Skeletal muscle tissue (tissue), 4 donors: ENCODE data around the gene WBP1L. TPM values are rescaled to one million over a fixed set of nuclear protein-coding genes. Genes with fewer than 3 reads are reported as not detected.
"Not testable (repeated sequence)": the region's sequence is repeated elsewhere in the genome, so short reads cannot be mapped to it uniquely, and the experiment has no call there.

ENCODE experiments used
- H3K27ac ChIP-seq: one replicate; pipeline ENCODE4 v1.7.0; 2013; ENCODE audit warnings: mild to moderate bottlenecking, low read depth, low read length, inconsistent platforms
- H3K27me3 ChIP-seq, 3 donors: one replicate each; pipeline ENCODE4 v1.7.0; 2013; ENCODE audit warnings: low read length in 3 of 3; ENCODE audit not compliant: control insufficient read depth in 3 of 3, insufficient read depth in 3 of 3
- H3K36me3 ChIP-seq, 3 donors: one replicate each; pipeline ENCODE4 v1.7.0; 2013; ENCODE audit warnings: low read length in 3 of 3; ENCODE audit not compliant: control insufficient read depth in 3 of 3, insufficient read depth in 3 of 3
- H3K4me1 ChIP-seq, 3 donors: one replicate each; pipeline ENCODE4 v1.7.0; 2013; ENCODE audit warnings: low read length in 3 of 3, mild to moderate bottlenecking in 3 of 3; ENCODE audit not compliant: control insufficient read depth in 3 of 3, insufficient read depth in 3 of 3
- H3K4me3 ChIP-seq, 3 donors: one replicate each; pipeline ENCODE4 v1.7.0; 2013; ENCODE audit warnings: low read length in 3 of 3
- H3K9ac ChIP-seq, 3 donors: one replicate each; pipeline ENCODE4 v1.7.0; 2013; ENCODE audit warnings: low read length in 3 of 3, mild to moderate bottlenecking in 3 of 3, moderate library complexity in 2 of 3, low read depth in 1 of 3
- H3K9me3 ChIP-seq, 3 donors: one replicate each; pipeline ENCODE4 v1.7.0; 2013; ENCODE audit warnings: low read length in 3 of 3; ENCODE audit not compliant: control insufficient read depth in 3 of 3
- total RNA-seq: library from RNA; depleted of rRNA; stranded (reverse); fragments of >200 nt; gene quantifications from one replicate; pipeline ENCODE4 v1.2.3, GENCODE V29; 2014
- donor health status: Osteomylitis.

The WBP1L gene
- 24.0 TPM for total RNA-seq

DNA sequence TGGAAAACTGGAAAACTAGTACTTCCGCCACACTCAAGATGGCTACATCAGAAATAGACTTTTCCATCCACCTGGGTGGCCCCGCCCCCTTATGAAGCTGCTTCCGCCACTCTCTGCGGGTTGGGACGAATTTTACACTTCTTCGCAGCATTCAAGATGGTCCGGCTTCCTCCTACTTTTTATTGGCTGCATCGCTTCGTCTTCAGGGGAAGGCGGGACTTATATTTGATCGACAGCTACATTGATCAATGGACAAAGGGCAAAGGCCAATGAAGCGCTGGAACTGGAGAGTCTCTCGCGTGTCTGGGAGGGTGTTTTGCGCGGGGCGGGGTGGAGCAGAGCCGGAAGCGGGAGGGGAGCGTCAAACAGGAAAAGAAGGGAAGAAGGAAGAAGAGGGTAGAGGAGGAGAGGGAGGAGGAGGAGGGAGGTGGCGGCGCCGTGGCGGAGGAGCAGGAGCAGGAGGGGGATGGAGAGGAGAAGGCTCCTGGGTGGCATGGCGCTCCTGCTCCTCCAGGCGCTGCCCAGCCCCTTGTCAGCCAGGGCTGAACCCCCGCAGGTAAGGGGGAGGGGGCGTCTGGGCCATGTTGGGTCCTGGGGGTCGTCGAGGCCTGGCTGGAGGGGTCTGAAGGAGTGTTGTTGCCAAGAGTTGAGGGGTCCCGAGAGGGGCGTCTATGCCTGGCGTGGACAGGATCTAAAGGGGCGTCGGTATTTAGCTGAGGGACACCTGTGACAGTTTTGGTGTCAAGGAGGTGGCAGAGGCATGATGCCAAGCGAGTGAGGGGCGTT is at the start of gene WBP1L:
WBP1L (plus strand) TSS at position 361 of the 786 bp plus-strand sequence; CDS start at position 467, 106 bp downstream.
- H3K9ac ChIP-seq = peak within 1 kb of the TSS; percentile 78 to 97 (median 93)
- H3K36me3 ChIP-seq = no peaks in the 10 kb centered on the region
- H3K4me1 ChIP-seq = peaks cover 19 to 24% (median 19%) of the 10 kb centered on the region in 3 donors
- no peaks in the 10 kb centered on the region for H3K27me3 ChIP-seq
- H3K9me3 ChIP-seq = no peaks in the 10 kb centered on the region
- H3K27ac ChIP-seq = peak within 1 kb of the TSS; percentile 89
- H3K4me3 ChIP-seq = peak within 1 kb of the TSS; percentile 86 to 98 (median 94)

DNA sequence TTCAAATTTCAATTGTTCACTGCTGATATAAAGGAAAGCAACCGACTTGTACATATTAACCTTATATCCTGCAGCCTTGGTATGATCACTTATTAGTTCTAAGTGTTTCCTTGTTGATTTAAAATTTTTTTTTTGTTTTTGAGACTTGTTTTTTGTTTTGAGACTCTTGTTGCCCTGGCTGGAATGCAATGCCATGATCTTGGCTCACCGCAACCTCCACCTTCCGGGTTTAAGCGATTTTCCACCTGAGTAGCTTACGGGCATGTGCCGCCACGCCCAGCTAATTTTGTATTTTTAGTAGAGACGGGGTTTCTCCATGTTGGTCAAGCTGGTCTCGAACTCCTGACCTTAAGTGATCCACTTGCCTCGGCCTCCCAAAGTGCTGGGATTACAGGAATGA is 48.3 kb upstream of the WBP1L start:
- H3K36me3 ChIP-seq = peaks cover 10 to 24% (median 21%) of the 10 kb centered on the region in 3 donors
- H3K27me3 ChIP-seq, H3K27ac ChIP-seq, H3K9ac ChIP-seq, H3K4me3 ChIP-seq, H3K4me1 ChIP-seq, H3K9me3 ChIP-seq: not testable (repeated sequence)

GRCh38 chr10:102696736-102697135 is 47.0 kb upstream of the WBP1L start:
- Histone ChIP-seq H3K9me3 (no peaks in the 10 kb centered on the region), H3K27ac (no peak overlapping the region), H3K4me1 (no peaks in the 10 kb centered on the region), H3K36me3 (peaks cover 10 to 24% (median 21%) of the 10 kb centered on the region in 3 donors), H3K27me3 (no peaks in the 10 kb centered on the region), H3K9ac (no peak overlapping the region), H3K4me3 (no peak overlapping the region)

DNA sequence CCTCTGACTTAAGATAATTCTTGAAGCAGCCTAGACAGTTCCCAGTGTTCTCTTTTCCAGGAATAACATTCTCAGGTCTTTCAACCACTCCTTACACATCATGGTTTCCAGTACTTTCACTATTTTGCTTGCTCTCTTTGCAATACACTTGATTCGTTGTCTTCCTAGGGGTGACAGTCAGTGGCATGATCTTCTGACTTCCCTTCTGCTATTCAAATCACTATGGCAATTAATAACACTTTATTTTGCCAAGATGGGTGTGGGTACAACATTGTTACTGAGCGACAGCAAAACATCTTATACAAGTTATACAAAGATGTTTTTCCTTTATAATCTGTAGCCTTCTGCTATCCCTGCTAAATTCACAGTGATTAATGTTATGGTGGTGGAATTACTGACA is 44.9 kb upstream of the WBP1L start:
- H3K9ac ChIP-seq = no peak overlapping the region
- no peaks in the 10 kb centered on the region for H3K27me3 ChIP-seq
- H3K36me3 ChIP-seq = peaks cover 10 to 22% (median 21%) of the 10 kb centered on the region in 3 donors
- H3K27ac ChIP-seq = no peak overlapping the region
- no peak overlapping the region for H3K4me3 ChIP-seq
- H3K4me1 ChIP-seq = no peaks in the 10 kb centered on the region
- H3K9me3 ChIP-seq = no peaks in the 10 kb centered on the region

- no peak overlapping the region for H3K4me3 ChIP-seq
- H3K4me1 ChIP-seq = no peaks in the 10 kb centered on the region
- no peaks in the 10 kb centered on the region for H3K9me3 ChIP-seq
- H3K9ac ChIP-seq = no peak overlapping the region
- H3K27me3 ChIP-seq = no peaks in the 10 kb centered on the region
- H3K27ac ChIP-seq = no peak overlapping the region
- peaks cover 10 to 22% (median 21%) of the 10 kb centered on the region in 3 donors for H3K36me3 ChIP-seq
These were observed 42.5 kb upstream of the WBP1L start for GRCh38 chr10:102701272-102701671.

DNA sequence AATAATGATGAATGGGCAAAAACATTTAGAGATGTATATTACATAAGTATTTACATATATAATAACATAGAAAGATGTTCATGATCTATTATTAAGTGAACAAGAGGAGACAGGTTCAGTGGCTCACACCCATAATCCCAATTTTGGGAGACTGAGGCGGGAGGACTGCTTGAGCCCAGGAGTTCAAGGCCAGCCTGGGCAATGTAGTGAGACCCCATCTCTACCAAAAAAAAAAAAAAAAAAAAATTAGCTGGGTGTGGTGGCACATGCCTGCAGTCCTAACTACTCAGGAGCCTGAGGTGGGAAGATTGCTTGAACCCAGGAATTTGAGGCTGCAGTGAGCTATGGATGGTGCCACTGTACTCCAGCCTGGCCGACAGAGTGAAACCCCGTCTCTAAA is 42.0 kb upstream of the WBP1L start:
- Histone ChIP-seq H3K36me3 (peaks cover 7 to 19% (median 16%) of the 10 kb centered on the region in 3 donors), H3K4me3 (no peak overlapping the region), H3K27ac (no peak overlapping the region), H3K9me3 (no peaks in the 10 kb centered on the region), H3K27me3 (no peaks in the 10 kb centered on the region), H3K4me1 (no peaks in the 10 kb centered on the region), H3K9ac (no peak overlapping the region)

DNA sequence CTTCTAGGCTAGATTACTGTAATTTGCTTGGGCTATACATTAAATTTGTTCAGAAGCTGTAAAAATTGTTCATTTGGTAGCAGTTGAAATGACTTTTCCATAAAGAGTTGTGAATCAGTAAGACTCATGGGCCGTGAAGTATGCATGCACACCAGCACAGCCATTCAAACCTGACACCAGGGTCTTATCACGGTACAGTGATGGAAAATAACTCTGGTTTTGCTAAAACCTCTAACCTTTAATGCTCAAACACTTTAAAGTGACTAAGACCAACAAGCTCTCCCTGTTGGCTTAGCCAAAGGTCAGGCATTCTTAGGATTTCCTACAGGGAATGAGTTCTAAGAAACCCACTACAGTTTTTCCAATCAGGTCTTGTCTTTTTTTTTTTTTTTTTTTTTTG is 41.0 kb upstream of the WBP1L start:
- H3K9ac ChIP-seq = no peak overlapping the region
- no peaks in the 10 kb centered on the region for H3K27me3 ChIP-seq
- H3K27ac ChIP-seq = no peak overlapping the region
- H3K4me1 ChIP-seq = no peaks in the 10 kb centered on the region
- peaks cover 7 to 14% (median 11%) of the 10 kb centered on the region in 3 donors for H3K36me3 ChIP-seq
- no peak overlapping the region for H3K4me3 ChIP-seq
- no peaks in the 10 kb centered on the region for H3K9me3 ChIP-seq

DNA sequence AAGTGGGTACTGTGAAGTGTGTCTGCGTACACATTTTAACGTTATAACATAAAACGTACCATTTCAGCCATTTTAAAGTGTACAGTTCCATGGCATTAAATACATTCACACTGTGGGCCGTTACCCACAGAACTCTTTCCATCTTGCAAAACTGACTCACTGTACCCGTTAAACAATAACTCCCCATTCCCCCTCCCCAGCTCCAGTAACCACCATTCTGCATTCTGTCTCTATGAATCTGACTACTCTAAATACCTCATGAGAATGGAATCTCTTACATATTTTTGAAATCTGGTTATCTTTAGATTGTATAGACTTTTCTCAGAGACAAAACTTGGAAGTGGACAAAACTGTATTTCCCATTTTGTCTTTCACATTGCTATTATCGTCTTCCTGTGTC is 38.8 kb upstream of the WBP1L start:
- H3K9ac ChIP-seq = no peak overlapping the region
- H3K27ac ChIP-seq = no peak overlapping the region
- no peaks in the 10 kb centered on the region for H3K27me3 ChIP-seq
- H3K4me1 ChIP-seq = no peaks in the 10 kb centered on the region
- H3K9me3 ChIP-seq = no peaks in the 10 kb centered on the region
- H3K36me3 ChIP-seq = peaks cover 0 to 2% (median 0%) of the 10 kb centered on the region in 3 donors
- H3K4me3 ChIP-seq = no peak overlapping the region

GRCh38 chr10:102705531-102705930 is 38.2 kb upstream of the WBP1L start:
- no peak overlapping the region for H3K4me3 ChIP-seq
- H3K36me3 ChIP-seq = peaks cover 0 to 2% (median 0%) of the 10 kb centered on the region in 3 donors
- no peaks in the 10 kb centered on the region for H3K4me1 ChIP-seq
- no peak overlapping the region for H3K27ac ChIP-seq
- H3K9ac ChIP-seq = no peak overlapping the region
- H3K9me3 ChIP-seq = no peaks in the 10 kb centered on the region
- H3K27me3 ChIP-seq = no peaks in the 10 kb centered on the region

DNA sequence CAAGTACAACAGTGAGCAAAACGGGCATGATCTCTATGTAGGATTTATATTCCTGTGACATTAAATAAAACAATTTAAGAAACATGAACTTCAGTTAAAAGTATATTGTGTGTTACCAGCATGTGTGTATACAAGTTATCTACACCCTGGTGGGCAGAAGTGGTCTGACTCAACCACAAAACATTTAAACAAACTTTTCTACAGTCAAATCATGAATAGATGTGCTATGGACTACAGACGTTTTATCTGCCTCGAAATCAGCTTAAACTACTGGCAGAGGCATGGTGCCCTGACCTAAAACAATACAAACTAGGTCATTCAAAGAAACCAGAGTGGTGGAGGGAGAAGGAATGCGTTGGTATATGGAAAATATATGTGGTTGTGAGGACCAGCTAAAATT is 33.1 kb upstream of the WBP1L start:
- H3K36me3 ChIP-seq = no peaks in the 10 kb centered on the region
- H3K27ac ChIP-seq = no peak overlapping the region
- peaks cover 8 to 19% (median 17%) of the 10 kb centered on the region in 3 donors for H3K4me1 ChIP-seq
- no peaks in the 10 kb centered on the region for H3K27me3 ChIP-seq
- no peaks in the 10 kb centered on the region for H3K9me3 ChIP-seq
- no peak overlapping the region for H3K9ac ChIP-seq
- H3K4me3 ChIP-seq = no peak overlapping the region
